GM18498 (cell line): Measurements from ENCODE around the gene ACKR1.
A peak's percentile ranks its signal among the peaks of the same experiment; 100 is the strongest.

Experiments used
- ATAC-seq: cut with Tn5 transposase; IDR thresholded peaks from one replicate; pipeline ENCODE4 v1.9.1; 2021; ENCODE audit warnings: mild to moderate bottlenecking, moderate library complexity; ENCODE audit not compliant: unreplicated experiment

The ACKR1 gene

DNA sequence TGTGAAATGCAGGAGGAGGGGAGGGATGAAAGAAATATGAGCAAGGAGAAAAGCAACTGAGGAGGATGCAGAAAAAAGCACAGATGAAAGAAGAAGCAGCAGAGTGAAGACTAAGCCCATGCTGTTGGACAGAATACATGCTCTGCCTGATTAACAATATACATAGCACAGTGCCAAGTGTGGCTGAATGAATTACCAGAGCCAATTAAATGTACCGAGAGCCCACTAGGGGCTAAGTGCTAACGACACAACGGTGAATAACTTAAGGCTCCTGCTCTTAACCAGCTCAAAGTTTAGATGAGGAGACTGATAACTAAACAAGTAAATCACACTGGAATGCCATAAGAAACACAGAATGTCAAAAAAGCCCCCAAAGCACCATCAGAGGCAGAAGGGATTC is 17.6 kb upstream of the ACKR1 start:
- ATAC-seq, result no peak

GRCh38 chr1:159187647-159188374 is 16.9 kb upstream of the ACKR1 start:
- no peak for ATAC-seq

- peak; percentile 94 for ATAC-seq
Observed at GRCh38 chr1:159188375-159188788, 16.3 kb upstream of the ACKR1 start.

- ATAC-seq, result no peak
Observed at GRCh38 chr1:159190441-159190840, 14.2 kb upstream of the ACKR1 start.

GRCh38 chr1:159196543-159196942 is 8.1 kb upstream of the ACKR1 start:
- no peak for ATAC-seq

DNA sequence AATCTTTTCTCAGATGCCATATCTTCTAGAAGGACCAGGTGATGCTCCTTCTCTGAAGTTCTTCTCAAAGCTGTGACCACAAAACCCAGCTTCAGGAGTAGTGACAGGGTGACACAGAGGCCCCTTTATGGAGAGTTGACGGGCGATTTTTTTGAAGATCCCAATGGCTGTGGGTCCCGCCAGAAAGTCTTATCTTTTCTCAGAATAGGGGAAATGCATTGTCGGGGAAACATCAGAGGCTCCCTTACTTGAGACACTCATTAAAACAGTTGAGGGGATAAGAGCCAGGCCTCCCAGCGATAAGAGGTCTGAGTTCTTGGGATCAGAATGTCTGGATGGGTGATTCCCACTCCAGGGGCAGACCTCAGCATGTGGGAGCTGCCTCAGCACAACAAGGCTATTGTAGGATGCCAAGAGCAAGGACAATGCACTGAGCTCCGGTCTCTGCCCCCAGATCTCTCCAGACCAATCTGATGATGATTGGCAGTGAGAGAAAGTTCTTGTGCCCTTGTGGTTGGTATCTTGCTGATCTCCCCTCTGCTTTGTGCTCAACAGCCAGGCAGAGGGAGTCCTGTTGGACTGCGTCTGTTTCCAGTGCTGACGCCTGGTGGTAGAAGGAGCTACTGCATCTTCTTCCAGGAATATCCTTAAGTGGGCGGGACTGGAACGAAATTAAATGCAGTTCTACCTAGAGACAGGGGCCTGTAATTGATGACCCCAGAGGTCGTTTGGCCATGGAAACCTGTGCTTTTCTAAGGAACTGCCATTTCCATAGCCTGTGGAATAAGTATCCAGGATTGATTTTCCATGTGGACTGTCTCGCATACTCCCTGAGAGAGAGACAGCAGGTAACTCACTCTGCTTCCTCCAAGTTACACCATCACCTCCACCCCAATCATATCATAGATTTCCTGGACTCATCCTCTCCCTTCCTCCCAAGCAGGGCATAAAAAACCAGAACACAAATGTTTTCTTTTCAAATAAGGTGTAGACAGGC is 6.8 kb upstream of the ACKR1 start:
- ATAC-seq, result peak; percentile 90

DNA sequence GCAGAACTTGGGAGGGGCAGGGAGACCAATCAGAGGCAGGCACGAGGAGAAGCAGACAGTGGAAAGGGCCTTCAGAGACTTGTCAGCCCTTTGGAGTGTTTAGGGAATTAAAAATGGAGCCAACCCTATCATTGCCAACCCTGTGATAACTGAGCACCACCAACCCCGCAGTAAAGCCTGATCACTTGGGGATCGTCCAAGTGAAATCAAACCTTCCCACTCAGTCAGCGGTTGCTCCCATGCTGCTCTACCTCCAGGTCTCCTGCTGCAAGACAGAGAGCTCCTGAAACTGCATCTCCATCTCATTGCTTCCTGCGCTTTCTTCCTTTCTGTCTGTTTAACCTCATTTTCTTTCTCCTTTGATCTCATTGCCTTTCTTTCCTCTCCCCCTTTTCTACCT is 4.8 kb upstream of the ACKR1 start:
- ATAC-seq, result no peak

- ATAC-seq, result no peak
Observed at GRCh38 chr1:159200769-159201168, 3.9 kb upstream of the ACKR1 start.

- ATAC-seq, result no peak
Observed at GRCh38 chr1:159201642-159202041, 3.0 kb upstream of the ACKR1 start.

GRCh38 chr1:159203610-159204009 is 1.1 kb upstream of the ACKR1 start:
- no peak for ATAC-seq

DNA sequence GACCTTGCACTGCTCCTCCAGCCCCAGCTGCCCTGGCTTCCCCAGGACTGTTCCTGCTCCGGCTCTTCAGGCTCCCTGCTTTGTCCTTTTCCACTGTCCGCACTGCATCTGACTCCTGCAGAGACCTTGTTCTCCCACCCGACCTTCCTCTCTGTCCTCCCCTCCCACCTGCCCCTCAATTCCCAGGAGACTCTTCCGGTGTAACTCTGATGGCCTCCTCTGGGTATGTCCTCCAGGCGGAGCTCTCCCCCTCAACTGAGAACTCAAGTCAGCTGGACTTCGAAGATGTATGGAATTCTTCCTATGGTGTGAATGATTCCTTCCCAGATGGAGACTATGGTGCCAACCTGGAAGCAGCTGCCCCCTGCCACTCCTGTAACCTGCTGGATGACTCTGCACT is 550 bp downstream of the ACKR1 start:
- ATAC-seq, result no peak

DNA sequence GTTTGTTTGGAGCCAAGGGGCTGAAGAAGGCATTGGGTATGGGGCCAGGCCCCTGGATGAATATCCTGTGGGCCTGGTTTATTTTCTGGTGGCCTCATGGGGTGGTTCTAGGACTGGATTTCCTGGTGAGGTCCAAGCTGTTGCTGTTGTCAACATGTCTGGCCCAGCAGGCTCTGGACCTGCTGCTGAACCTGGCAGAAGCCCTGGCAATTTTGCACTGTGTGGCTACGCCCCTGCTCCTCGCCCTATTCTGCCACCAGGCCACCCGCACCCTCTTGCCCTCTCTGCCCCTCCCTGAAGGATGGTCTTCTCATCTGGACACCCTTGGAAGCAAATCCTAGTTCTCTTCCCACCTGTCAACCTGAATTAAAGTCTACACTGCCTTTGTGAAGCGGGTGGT is 1.4 kb downstream of the ACKR1 start:
- no peak for ATAC-seq

DNA sequence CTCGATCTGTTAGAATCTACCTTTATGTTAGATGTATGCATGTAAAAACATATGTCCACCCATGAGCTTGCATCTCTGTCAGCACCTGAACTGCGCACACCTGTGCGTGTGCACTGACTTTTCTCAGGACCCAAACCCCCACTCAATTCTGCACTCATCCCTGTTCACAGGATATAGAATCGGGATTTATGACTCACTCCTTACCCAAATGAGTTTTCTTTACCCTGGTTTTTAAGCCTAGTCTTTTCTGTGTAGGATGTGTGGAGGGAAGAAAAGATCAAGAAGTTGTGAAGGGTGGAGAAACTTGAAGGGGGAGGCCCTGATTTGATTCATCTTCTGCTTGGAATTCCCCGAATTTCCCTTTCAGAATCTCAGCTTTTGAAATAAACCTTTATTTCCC is 2.4 kb downstream of the ACKR1 start:
- no peak for ATAC-seq

DNA sequence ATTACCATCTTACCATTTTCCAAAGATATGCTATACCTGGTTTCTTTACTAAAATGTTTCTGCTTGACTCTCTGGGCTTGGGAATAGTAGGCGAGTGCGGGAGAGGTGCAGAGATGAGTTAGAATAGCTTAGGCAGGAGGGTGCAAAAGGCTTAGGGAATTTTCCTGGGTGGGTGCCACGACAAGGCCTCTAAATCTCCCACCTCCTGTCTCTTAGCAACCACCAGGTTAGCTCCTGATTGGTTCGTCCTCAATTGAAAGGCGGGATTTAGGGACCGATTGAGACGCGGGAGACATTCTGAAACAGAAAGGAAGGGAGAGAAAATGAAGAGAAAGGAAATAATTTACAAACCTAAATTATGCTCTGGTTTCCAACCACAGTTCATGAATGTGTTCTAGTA is 3.1 kb downstream of the ACKR1 start:
- ATAC-seq, result no peak

DNA sequence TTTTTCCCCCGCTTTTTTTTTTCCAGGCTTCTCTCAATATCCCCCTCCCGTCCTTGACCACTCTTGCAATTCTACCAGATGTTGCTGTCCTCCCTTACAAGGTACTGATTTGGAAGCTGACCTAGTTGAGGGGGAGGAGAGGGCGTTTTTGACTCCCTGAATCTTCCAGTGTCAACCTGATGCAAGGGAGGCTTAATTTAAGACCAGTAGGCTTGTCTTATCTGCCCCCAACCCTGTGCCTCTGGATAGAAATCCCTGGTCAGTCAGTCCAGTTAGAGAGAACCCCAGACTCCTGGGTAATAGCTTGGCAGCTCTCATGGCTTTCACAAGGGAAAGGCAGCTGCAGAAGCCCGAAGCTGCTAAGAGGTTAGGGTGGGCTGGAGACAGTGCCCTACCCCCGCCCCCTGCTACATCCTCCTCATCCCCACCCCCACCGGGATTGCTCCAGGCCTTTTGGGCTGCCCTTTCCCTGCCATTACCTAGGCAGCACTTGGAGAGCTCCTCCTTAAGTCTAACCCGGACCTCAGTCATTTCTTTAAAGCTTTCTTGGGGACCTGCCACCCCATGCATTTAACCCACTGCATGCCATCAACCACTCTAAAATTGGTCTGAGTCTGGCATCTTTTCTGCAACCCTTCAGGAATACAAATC is 3.6 kb downstream of the ACKR1 start:
- no peak for ATAC-seq

DNA sequence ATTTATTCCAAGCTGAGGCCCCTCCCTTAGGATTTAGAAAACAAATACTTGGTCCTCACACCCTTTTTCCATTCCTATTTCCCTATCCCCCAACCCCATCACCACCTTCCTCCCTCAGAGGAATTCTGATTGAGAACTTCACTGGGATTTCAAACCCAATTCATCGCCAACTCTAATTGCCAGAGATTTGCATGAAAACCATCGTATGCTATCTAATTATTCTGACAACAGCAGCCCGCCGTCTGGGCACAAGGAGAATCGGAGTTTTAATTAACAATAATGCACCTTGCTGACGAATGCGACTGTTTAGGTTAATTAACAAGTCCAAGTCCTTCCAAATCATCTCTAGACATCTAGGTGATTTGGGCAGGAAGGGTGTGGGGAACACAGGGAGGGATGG is 4.4 kb downstream of the ACKR1 start:
- no peak for ATAC-seq

DNA sequence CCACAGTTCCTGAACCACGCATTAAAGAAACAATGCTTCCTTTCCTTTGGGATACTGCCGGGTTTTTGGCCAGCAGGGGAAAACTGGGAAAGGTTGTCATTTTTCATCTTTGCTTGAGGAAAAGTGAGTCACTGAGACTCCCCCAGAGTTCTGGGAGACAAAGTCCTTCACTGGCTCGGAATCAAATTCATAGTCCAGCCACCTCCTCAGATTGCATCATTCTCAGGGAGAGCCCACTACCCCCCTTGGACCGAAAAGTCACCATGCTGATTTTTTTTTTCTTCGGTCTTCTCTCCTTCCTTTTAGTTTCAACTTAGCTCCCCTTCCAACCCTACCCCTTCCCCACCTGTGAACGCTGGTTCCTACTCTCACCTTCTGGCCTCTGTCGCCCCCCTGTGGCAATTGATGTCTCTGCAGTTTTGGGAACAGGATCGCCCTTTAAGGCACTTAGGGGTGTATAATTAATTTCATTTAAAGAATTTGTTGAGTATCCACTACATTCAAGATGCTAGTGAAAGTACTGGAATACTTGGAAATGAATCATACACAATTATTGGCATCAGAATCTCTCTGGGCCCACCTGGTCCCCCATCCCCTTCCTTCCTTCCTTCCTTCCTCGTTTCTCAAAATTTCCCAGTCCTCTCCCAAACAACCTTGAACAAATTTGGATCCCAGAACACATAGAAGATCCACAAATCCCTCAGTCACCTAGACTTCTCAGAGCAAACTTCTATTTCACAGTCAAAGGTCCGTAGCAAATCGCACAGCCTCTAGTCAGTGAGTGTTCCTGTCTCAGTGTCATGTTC is 6.9 kb downstream of the ACKR1 start:
- no peak for ATAC-seq

GRCh38 chr1:159212596-159212995 is 7.9 kb downstream of the ACKR1 start:
- ATAC-seq, result no peak

GRCh38 chr1:159214149-159214760 is 9.6 kb downstream of the ACKR1 start:
- ATAC-seq, result peak; percentile 64
